OCI-M1 (cell line): Measurements from ENCODE around the gene GPBAR1.
A peak's percentile ranks its signal among the peaks of the same experiment; 100 is the strongest.
"Not testable (repeated sequence)": the region's sequence is repeated elsewhere in the genome, so short reads cannot be mapped to it uniquely, and the experiment has no call there.

ENCODE experiments used
- DNase-seq: peaks from one replicate; lab custom pipeline; 2025; lab: John Stamatoyannopoulos, UW

GPBAR1 gene

DNA sequence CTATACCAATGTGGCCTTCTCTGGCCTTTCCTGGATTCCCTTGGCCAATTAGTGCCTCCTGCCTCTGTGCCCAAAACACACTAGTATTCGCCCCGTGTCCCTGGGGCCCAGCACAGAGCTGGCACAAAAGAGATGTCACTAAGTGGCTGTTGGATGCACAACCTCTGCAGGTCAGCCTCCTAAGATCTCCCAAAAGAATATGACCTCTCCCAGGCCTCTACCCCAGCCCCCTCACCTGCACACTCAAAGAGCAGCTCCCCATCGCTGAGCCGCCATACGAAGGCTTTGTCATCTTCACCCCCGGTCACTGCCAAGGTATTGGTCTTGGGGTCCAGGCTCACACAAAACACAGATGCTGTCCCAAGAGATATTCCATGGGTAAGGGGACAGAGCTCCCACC is 6.4 kb downstream of the GPBAR1 start:
- no peak for DNase-seq

DNA sequence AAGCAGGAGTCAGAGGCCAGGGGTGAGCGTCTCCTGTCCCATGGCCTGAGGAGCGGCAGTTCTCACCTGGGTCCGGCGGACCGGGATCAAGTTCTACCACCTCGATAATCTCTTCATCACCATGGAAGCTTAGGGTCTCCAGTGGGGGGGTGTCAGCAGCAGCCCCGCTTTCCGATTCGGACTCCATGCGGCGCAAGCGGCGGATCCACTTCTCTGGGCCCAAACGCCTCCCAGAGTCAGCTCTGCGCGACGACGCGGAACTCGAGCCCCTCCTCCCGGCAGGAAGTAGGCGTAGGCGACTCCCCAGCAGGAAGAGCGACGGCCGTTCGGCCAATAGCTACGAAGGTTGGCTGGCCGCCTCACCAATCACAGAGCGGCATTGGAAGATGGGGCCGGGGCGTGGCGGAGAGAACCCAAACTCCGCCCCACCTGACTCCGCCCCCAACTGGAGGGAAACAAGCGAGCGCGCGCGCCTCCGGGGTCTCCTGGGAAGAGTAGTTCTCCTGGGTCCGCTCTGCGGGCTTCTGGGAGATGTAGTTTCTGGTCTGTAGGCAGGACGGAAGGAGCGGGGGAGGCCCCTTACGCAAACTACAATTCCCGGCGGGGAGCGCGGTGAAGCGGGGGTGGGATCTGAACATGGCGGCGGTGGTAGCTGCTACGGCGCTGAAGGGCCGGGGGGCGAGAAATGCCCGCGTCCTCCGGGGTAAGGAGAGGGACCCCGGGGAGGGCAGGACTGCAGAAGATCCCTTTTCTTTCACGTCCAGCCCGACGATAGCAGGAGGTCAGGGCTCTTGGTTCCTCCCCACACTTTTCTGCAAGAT is 9.3 kb downstream of the GPBAR1 start, which contains the start of the genes AAMP and PNKD:
Gene AAMP (minus strand): TSS at position 238 of the 821 bp plus-strand sequence. CDS start 51 bp downstream, at position 187.
Gene PNKD (plus strand): TSS at position 620 of the 821 bp plus-strand sequence. CDS start 17 bp downstream, at position 637.
- DNase-seq: peak; percentile 99

DNA sequence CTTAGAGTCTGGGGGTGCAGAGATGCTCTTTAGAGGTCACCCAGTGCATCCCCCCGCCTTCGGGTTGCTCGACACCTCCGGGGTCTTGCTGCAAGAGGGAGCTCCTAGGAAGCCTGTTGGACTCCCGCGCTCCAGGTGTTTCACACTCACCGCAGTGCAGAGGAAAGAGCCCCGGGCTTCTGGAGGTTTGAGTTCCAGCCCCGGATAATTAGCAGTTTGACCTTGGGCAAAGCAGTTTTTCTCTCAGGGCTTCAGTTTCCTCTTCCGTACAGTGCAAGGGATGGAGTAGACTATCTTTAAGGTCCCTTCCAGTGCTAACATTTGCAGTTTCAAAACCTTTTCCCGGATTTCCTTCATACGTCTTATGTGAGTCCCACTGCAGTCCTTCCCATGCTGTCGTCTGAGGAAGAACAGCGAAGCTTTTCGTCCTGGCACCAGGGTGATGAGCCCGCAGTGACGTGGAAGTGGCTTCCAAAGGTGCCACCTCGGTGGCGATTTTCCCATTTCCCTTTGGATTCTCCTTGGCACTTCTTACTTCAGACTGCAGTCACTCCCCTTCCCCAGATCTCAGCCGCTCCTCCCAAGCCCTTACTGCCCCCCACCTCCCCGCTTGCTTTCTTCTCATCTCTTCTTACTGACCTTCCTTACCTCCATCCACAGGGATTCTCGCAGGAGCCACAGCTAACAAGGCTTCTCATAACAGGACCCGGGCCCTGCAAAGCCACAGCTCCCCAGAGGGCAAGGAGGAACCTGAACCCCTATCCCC is 10.1 kb downstream of the GPBAR1 start:
- DNase-seq: peak; percentile 56

DNA sequence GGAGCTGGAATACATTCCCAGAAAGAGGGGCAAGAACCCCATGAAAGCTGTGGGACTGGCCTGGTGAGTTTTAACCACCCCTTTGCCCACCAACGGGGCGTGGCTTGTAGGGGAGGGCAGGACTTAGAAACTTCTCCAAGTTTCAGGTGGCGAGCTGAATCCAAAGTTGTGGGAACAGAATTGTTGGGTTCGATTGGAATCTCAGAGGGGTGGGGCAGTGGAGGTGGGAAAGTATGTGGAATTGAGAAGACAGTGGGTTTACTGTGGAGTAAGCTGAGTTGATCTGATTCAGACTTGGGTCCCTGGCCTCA is 10.6 kb downstream of the GPBAR1 start:
- peak; percentile 43 for DNase-seq

DNA sequence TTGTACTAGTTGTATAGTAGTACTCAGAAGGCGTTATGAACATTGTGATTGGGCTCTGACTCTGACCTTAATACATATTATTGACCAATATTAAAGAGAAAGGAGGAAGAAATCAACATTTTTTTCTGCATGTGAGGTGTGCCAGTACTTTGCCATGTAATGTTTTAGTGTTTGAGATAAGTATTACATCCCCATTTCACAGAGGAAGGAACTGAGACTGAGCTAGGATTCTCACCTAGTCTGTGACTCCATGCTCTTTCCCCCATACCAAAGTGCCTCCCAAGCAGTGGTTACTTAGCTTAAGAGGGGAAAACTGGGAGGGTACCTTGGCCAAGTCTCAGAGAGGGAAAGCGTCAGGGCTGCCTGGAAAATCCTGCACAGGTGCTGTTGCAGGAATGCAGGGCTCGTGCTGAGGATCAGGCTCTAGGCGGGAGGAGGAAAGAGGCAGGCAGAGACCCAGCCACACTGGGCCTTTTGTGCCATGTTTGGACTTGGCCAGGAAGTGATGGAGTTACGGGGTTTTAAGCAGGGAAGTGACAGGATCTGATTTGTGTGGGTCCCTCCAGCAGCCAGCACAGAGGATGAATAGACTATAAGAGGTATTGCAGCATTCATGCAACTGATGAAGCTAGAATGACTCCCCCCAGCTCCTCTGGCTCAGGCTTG is 11.2 kb downstream of the GPBAR1 start:
- DNase-seq: peak; percentile 51

DNA sequence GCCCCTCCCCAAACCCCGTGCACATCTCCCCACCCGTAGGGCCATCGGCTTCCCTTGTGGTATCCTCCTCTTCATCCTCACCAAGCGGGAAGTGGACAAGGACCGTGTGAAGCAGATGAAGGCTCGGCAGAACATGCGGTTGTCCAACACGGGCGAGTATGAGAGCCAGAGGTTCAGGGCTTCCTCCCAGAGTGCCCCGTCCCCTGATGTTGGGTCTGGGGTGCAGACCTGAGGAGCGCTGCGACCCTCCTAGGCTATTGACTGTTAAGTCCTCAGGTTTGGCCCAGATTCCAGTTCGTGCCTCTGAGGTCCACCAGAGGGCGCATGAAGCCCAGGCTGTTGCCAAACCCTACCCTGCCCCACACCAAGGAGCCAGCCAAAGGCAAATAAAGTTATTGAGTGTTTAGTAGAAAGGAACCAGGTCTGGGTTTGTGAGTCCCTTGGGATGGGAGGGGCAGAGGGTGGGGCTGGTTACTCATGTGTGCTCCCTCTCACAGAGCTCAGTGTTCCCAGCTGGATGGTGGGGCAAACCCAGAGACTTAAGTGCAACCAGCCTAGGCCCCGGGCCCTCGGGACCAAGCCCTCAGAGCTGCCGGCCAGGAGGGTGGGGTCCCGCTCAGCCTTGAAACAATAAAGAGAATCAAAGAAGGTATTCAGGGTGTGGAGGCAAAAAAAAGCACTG is 11.9 kb downstream of the GPBAR1 start:
- DNase-seq: peak; percentile 91

DNA sequence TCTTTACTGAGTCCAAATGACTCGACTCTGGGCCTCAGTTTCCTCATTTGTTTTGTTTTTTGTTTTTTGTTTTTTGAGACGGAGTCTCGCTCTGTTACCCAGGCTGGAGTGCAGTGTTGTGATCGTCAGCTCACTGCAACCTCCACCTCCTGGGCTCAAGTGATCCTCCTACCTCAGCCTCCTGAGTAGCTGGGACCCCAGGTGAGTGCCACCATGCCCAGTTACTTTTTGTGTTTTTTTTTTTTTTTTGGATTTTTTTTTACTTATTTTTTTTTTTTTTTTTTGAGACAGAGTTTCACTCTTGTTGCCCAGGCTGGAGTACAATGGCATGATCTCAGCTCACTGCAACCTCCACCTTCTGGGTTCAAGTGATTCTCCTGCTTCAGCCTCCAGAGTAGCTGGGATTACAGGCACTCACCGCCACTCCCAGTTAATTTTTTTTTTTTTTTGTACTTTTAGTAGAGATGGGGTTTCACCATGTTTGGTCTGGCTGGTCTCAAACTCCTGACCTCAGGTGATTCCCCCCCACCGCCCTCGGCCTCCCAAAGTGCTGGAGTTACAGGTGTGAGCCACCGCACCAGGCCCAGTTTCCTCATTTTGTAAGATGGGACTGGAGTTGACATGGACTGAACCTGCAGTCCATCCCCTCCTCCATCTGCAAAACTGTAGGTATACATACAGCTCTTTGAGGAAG is 12.5 kb downstream of the GPBAR1 start:
- DNase-seq: not testable (repeated sequence)

DNA sequence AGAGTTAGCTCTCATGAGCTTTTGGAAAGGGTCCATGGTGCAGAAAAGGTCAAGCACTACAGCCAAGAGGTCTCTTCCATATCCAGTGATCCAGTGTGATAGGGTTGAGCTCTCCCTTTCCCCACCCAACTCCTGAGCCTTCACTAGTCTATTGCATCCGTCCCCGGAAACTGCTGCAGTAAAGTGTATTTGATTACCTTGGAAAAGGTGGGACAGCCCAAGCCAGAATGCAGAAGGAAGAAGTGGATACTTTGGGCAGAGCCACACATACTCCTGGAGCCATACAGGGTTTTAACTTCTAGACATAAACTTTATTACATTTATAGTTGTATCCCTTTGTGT is 13.1 kb downstream of the GPBAR1 start:
- DNase-seq: no peak

DNA sequence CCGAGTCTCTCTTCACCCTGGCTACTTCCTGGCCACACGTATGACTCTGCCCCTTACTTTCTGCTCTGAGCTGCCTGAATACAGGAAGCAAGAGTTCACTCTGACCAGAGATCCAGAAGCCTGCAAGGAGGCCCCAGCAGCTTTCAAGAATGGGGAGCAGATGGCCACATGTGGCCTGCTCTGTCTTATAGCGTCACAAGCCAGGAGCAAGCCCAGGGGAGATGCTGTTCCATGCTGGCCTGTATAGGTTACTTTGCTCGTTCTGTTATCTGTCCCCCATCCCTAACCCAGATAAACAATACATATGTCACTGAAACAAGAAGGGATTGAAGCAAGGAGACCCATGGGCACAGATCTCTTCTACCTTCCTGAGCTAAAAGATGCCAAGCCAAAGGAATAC is 13.8 kb downstream of the GPBAR1 start:
- no peak for DNase-seq

DNA sequence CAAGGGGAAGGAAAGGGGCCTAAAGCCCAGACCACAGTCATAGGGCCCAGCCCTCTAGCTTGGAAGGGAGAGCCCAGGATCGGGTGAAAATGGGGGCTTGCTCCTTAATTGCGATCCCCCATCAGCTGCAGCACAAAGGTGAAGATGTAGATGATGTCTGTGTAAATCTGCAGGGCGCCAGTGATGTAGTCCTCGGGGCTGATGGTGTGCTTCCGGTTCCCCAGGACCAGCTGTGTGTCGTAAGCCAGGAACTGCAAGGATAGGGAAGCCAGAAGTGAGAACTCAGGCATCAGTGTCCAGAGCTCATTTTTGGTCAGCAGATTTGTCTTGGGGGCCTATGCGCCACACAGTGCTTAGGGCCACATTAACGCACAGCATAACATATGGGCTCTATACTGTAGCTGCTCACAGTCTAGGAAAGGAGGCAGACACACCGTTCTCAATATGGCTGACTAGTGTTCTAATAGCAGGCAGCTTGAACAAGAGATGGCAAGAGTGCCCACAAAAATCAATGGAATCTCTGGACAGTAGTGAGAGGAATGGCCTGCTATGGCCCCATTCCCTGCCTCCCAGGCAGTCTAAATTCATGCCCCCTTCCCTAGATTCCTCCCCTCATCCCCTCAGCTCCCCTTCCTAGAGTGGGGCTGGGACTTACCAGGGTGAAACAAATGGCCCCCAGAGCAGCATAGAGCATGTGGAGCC is 14.7 kb downstream of the GPBAR1 start:
- no peak for DNase-seq

DNA sequence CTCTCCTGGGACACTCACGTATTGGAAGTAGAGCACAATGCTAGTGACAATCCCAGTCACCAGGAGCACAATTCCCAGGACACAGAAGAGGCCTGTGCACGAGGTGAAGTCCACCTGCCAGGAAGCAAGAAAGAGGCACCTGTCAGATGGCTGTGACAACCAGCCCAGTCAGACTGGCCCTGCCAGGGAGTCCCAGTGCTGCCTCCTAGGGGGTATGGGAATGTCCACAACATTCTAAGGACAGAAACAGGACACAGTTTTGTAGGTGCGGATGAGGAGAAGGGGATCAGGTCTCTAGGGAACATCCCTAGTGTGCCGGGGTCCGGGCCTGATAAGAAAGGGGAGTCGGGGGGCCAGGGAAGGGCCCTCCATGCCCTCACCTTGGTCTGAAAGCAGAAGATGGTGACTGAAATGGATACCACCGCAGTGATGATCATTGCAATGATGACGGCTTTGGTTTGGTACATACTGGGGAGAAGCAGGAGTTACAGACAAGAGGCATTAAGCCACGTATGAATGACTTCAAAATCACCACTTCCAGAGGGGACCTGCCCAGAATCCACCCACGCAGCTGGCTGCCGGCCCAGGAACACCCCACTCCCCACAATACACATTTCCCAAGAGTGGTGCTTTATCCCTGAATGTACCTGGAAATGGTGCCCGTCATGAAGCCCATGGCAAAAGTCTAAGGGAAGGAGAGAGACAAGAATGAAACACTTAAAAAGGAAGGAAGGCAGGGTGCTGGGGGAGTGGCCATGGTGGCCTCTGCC is 16.4 kb downstream of the GPBAR1 start:
- DNase-seq: no peak

DNA sequence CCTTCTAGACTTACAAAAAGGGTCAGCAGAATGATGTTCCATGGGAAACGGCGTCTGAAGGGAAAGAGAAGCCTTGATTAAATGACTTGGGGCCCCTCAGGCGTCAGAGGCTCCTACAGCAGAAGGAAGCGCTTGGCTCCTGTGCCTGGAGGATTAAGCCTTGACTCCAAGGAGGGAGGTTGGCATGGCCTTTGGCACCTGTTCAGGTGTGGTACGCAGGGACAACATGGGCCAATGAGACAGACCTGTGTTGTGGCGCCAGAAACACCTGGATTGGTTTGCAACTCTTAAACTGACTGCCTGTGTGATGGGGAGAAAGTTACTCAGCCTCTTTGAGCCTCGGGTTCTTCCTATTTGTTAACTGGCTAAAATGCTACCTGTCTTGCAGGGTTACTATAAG is 17.1 kb downstream of the GPBAR1 start:
- DNase-seq: no peak

DNA sequence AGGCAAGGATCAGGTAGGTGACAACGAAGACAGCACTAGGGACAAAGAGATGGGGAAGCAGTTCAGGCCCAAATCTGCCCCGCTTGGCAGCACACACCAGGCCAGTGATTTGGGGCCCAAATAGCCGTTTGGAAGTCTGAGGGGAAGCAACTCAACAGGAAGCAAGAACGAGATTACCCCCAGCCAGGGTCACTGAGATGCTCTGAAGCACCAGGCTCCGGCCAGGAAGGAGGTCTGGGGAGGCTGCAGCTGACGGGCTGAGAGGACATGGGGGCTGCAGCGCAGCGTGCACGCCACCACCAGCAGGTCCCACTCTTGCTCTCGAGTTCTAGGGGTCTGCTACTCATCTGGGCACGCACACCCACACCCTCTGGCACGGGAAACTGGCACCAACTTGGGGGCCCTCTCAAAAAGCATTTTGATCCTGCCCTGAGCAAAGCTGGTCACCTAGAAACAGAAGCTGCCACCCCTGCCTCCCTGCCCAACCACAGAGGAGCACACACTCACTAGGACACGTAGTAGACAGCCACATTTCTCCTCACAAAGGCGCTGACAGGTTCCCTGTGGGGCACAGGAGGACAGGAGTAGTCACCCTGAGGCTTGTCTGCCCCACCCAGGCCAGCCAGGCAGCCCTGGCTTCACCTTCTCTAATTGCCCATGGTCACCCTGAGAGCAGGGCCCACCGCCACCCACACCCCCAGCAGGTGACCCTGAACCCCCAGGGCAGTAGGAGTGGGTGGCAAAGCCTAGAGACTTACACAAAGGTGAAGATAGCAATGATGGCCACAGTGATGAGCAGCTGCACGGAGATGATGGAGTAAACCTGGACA is 17.9 kb downstream of the GPBAR1 start:
- no peak for DNase-seq

DNA sequence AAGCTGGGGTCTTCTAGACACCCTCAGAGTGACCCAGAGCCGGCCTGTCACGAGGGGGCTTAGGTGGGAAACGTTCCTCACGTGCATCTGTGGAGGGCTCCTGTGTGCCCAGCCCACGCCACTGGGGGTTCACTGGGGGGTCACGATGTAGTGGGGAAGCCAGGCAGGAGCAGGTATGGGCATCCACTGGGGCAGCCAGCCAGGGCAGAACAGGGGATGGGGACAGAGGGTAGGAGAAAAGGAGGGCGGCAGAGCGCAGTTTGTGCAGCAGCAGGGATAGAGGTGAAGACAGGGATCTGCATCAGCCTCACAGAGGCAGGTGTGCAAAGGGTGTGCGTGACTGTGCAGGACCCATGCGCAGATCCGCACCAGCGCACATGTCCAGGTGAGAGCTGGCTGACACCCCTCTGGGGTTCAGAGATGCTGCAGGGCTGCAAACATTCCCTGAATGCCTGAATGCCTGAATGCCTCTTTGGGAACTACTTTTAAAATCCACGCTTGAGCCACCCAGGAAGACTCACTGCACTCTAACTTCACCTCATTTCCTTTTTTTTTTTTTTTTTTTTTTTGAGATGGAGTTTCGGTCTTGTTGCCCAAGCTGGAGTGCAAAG is 19.6 kb downstream of the GPBAR1 start:
- DNase-seq: no peak

DNA sequence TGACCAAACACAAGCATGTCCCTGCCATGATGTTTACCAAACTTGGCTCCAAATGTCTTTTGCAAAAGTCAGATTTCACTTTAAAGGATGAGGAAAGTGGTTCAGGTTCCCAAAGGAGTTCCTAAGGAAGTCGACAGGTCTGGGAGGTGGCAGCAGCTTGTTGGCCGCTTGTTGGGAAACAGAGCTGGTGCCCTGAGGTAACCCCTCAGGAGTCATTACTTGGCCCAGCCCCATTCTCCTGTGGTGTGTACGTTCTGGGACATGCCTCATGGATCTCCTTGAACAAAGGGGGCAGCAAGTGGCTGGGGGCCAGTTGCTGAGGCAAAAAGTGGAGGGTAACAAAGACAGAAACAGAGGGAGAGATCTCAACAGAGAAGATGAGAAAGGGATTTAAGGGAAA is 20.6 kb downstream of the GPBAR1 start:
- no peak for DNase-seq

DNA sequence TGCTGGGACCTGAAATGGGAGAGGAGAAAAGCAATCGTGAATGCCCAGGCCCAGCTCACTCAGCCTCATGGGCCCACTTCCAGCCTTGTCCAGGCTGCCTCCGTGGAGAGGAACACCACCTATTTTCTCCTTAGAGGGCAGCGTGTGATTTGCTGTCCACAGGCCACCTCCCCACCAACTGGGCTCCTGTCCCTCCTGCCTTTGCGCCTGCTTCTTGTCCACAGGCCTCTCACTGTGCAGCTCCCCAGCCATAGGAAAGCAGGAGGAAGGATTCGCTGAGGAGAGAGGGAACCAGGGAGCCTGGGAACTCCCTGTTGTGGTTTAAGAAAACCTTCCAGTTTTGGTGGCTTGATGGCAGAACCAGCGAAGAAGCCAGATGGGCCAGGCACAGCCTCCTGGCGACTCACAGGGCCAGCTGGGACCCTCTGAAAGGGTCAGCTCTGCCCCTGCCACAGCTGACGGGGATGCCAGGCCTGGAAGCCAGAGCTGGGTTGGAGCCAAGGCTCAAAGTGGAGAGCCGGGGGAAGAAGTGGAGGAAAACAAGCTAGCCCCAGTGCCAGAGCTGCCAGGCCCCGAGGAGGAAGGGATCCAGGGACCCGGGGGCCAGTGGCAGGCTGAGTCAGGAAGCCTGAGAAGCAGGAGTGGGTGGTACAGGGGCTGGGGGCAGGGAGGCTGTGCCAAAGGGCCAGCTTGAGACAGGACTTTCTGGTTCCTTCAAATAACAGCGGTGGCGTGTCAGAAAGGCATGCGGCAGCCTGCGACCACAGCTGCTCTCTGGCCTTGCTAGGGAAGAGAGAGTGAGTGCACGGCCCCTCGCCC is 21.6 kb downstream of the GPBAR1 start:
- DNase-seq: no peak

DNA sequence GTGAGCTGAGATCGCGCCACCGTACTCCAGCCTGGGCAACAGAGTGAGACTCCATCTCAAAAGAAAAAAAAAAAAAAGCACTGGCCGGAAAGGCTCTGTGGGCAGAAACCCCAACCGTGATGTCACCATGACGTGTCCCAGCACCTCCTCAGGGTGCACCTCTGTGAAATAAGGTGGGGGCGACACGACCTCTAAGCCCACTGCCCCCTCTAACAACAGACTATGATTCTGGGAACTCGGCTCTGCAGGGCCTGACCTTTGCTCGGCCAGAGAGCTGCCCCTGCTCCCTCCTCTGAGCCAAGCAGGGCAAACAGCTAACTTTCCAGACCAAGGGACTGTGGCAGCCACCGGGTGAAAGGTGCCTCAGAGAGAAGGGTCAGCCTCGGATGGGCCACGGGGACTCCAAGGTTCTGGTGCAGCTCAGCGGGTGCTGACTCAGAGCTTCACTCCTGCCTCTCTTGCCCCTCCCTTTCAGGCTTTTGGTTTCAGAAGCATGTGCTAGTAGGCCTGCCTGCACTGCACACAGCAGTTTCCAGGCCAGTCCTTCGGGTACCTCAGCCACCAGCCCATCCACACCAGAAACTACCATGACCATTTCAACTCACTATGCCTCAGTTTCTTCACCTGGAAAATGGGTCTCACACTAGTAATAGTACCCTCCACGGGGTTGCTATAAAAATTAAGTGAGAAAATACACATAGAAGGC is 23.4 kb downstream of the GPBAR1 start:
- DNase-seq: peak; percentile 20
